Natural killer cell treated with Interleukin-12 subunit alpha and Interleukin-12 subunit beta and Interleukin-15 and Interleukin-18, amount 100 ng/mL, for 72 hours (primary cell): ENCODE data around the gene KIR3DL1. TPM values are rescaled to one million over a fixed set of nuclear protein-coding genes. Genes with fewer than 3 reads are reported as not detected.

ENCODE experiments used
- total RNA-seq, 2 donors: library from RNA; stranded (reverse); gene quantifications; one replicate each; pipeline ENCODE4 v1.2.3, GENCODE V29; 2022

Gene KIR3DL1
- total RNA-seq, 2 donors from 2014 or later: 27.4 to 31.2 TPM

Other genes starting within 250 kb of the KIR3DL1 start
- gene LILRA2, start 242.7 kb upstream of the KIR3DL1 start, total RNA-seq: 1 to 10 TPM in 1 of 2 donors, not detected in 1; 2.5 TPM
- under 1 TPM in 1 of 2 donors, not detected in 1; 0.31 TPM for gene LILRA1, start 222.8 kb upstream of the KIR3DL1 start, total RNA-seq
- gene LILRB1, start 186.0 kb upstream of the KIR3DL1 start, total RNA-seq: 10 to 100 TPM; 17.2 to 22.7 TPM
- gene LILRB4, start 153.5 kb upstream of the KIR3DL1 start, total RNA-seq: not detected
- under 1 TPM in 1 of 2 donors, not detected in 1; 0.33 TPM for gene KIR3DL3, start 92.0 kb upstream of the KIR3DL1 start, total RNA-seq
- gene KIR2DL3, start 78.0 kb upstream of the KIR3DL1 start, total RNA-seq: 10 to 100 TPM; 11.7 to 14.6 TPM
- 10 to 100 TPM; 11.4 to 19.5 TPM for gene KIR2DL1, start 46.7 kb upstream of the KIR3DL1 start, total RNA-seq
- gene KIR2DL4, start 12.9 kb upstream of the KIR3DL1 start, total RNA-seq: 1 to 10 TPM; 4.2 to 6.6 TPM
- gene KIR2DS4, start 16.2 kb downstream of the KIR3DL1 start, total RNA-seq: 10 to 100 TPM; 15.7 to 28.7 TPM
- 10 to 100 TPM; 10.3 to 51.2 TPM for gene KIR3DL2, start 34.0 kb downstream of the KIR3DL1 start, total RNA-seq
- not detected for gene FCAR, start 57.8 kb downstream of the KIR3DL1 start, total RNA-seq
- 100 to 1,000 TPM in 1 of 2 donors, 10 to 100 TPM in 1; 81.6 to 253 TPM for gene NCR1, start 89.7 kb downstream of the KIR3DL1 start, total RNA-seq
- gene NLRP7, start 131.1 kb downstream of the KIR3DL1 start, total RNA-seq: 1 to 10 TPM; 1.1 to 1.2 TPM
- 100 to 1,000 TPM in 1 of 2 donors, 10 to 100 TPM in 1; 50.3 to 154 TPM for gene NLRP2, start 149.9 kb downstream of the KIR3DL1 start, total RNA-seq
- under 1 TPM in 1 of 2 donors, not detected in 1; 0.22 TPM for gene GP6, start 221.8 kb downstream of the KIR3DL1 start, total RNA-seq
- gene RDH13, start 246.7 kb downstream of the KIR3DL1 start, total RNA-seq: 10 to 100 TPM; 13.4 to 31.0 TPM